Motor neuron (in vitro differentiated cells): ENCODE data around the gene SMTNL2. TPM values are rescaled to one million over a fixed set of nuclear protein-coding genes. Genes with fewer than 3 reads are reported as not detected.
"Not testable (repeated sequence)": the region's sequence is repeated elsewhere in the genome, so short reads cannot be mapped to it uniquely, and the experiment has no call there.

Experiments used
- ATAC-seq, 8 experiments: fragments of 200-7000 bp; cut with Tn5 transposase; replicated peaks in 6 of 8; 2 replicates each; pipeline ENCODE4 v1.8.0; 2021; ENCODE audit warnings: mild to moderate bottlenecking in 8 of 8, moderate library complexity in 8 of 8
- H3K27ac ChIP-seq, 2 donors: fragments of 250-450 bp; sonication (Bioruptor Pico); 2 replicates each; pipeline ENCODE4 v1.9.0; 2021; ENCODE audit warnings: antibody characterized with exemption in 2 of 2, mild to moderate bottlenecking in 2 of 2, moderate library complexity in 1 of 2
- H3K4me1 ChIP-seq, 2 donors: fragments of 250-450 bp; sonication (Bioruptor Pico); replicated peaks in 1 of 2; 2 replicates each; pipeline ENCODE4 v1.6.1; 2021; ENCODE audit warnings: antibody characterized with exemption in 2 of 2, mild to moderate bottlenecking in 2 of 2, moderate library complexity in 1 of 2
- H3K4me3 ChIP-seq, 5 donors: fragments of 250-450 bp; sonication (Bioruptor Pico); 2 replicates each; pipeline ENCODE4 v1.9.0; 2021; ENCODE audit warnings: antibody characterized with exemption in 5 of 5, mild to moderate bottlenecking in 5 of 5, moderate library complexity in 4 of 5
- WGBS, 10 experiments: fragments of 450-650 bp; shearing (Covaris generic); methylation state at CpG; one replicate each; pipeline ENCODE4 v1.0.0; 2022; 5-methylcytosine and 5-hydroxymethylcytosine counted together
- in situ Hi-C, 9 experiments: fragments of 400-800 bp; cut with MboI; loops; one replicate each; pipeline ENCODE4 v1.15.0; 2021; ENCODE audit warnings: low sequenced_read_pairs in 9 of 9, low pct_unique_long_range_greater_than_20kb in 2 of 9; ENCODE audit not compliant: unreplicated experiment in 9 of 9
- total RNA-seq, 8 experiments: library from RNA; unstranded; fragments of 300-600 nt; gene quantifications; 2 replicates each; pipeline versions ENCODE4 v1.2.3 to v1.2.4, GENCODE V29; 2022

SMTNL2 gene
- total RNA-seq, 8 experiments from 2014 or later = 0.20 to 13.5 (median 0.82) TPM

DNA sequence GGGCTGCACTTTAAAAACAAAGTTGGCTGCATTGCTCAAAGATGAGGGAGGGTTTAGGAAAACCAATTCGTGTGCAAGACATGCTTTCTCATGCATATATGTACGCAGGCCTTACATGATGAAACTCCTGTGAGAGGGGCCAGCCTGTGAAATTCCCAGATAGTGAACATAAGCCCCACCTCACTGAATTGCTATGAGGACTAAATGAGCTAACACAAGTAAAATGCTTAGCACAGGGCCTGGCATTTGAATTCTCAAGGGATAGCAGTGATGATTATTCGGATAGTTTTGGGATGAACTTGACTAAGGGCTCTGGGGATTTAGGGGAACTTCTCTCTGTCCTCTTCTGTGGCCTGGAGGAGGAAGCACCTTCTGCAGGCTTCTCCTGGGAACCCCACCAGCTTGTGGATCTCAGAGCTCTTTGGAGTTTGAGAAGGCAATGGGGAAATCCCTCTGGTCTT lies 40.2 kb downstream of the SMTNL2 start:
- in situ Hi-C loops = loop anchor here in 4 of 9 experiments (5.0 to 10.0 kb wide), 2 partner anchors 57 to 60 kb away; partner anchors contain the start of gene GGT6 (in 2 of the 4)
- H3K4me3 ChIP-seq, H3K27ac ChIP-seq, H3K4me1 ChIP-seq: not testable (repeated sequence)
- ATAC-seq = peak in 4 of 8 experiments; percentile 3 to 23 (median 6)
- 0 to 83% (median 41%) methylated on average over 1 to 3 of the region's 3 CpGs; no CpG with 5 or more reads in 2 of the 10 experiments for WGBS, 10 experiments

DNA sequence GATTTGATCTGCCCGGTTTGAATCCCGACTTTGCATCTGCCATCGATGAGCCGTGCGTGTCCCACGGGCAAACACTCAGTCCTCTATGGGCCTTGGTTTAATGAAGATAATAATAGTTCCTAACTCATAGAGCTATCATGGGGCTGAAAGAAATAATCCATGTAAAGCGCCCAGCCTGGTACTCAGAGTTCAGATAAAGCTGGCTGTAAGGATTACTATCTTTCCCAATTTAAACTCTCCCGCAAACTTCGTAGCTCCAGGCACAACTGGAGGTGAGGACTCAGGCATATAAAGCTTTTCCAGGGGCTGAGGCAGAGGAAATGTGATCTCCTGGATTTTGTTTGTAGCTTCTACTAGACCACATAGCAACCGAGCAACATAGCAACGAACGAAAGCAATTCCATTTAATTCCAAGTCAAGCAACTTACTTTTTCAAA lies 40.9 kb downstream of the SMTNL2 start:
- in situ Hi-C loops = loop anchor here in 2 of 9 experiments (10.0 kb wide), 1 partner anchor 60 kb away; the partner anchor contains the start of gene GGT6 (in 2 of the 2)

DNA sequence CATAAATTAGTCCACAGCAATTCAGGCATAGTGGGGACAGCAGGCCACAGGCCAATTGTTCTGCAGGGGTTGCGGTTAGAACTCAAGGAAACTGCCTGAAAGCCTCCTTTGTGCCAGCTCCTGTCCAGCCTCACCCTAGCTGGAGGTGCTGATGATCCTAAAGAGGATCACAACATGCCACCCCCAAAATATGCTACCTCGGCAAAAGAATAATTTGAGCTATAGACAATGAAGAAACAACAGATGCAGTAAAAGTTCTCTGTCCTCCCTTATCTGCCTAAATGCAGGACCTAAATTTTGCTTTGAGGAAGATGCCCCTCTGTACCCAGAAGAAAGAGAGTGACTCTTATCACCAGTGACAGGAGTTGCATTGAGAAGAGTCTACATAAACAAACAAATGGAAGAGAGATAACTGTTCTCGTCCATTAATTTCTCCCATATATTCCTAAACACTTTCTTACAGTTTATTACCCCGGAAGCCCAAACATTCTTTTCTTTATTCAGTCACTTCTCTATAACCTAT lies 42.5 kb downstream of the SMTNL2 start:
- H3K4me1 ChIP-seq = peaks cover 0 to 8% of the 10 kb centered on the region in 2 donors
- WGBS, 10 experiments = 56 to 86% (median 76%) methylated on average over 2 to 4 of the region's 4 CpGs; no CpG with 5 or more reads in 1 of the 10 experiments
- ATAC-seq = no peak
- in situ Hi-C loops = loop anchor here in 2 of 9 experiments (10.0 kb wide), 1 partner anchor 62 kb away; the partner anchor contains the start of gene GGT6 (in 2 of the 2)
- no peak overlapping the region for H3K4me3 ChIP-seq
- H3K27ac ChIP-seq = no peak overlapping the region

More for the DNA sequence above, 40.9 kb downstream of the SMTNL2 start:
- H3K4me3 ChIP-seq = no peak overlapping the region
- peaks cover 0 to 8% of the 10 kb centered on the region in 2 donors for H3K4me1 ChIP-seq
- WGBS, 10 experiments = 33 to 93% (median 85%) methylated on average over 1 to 12 of the region's 12 CpGs
- ATAC-seq = peak in 4 of 8 experiments; percentile 0 to 73 (median 11)
- H3K27ac ChIP-seq = no peak overlapping the region

DNA sequence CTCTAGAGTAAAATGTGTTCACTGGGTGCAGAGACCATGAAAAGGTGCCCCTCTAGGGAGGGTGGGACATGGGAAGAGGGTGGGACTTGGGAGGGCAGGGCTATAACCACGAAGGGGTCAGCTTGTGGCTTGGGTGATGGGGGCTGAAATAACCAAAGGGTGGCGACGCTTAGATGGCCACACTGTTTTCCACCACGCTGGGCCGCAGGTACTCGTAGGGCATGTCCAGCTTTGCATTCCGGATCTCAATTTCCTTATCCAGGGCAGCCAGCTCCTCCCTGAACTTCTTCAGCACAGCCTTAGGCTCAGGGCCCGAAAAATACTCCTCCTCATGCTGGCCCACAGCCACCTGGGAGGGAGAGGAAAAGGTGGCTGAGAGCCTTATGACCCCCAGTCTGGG lies 47.1 kb downstream of the SMTNL2 start:
- WGBS, 10 experiments = 93% methylated on average over 2 of the region's 8 CpGs; no CpG with 5 or more reads in 9 of the 10 experiments
- Histone ChIP-seq H3K4me1 (peaks cover 0 to 4% of the 10 kb centered on the region in 2 donors), H3K27ac (no peak overlapping the region), H3K4me3 (no peak overlapping the region)
- no peak for ATAC-seq
- in situ Hi-C loops = no loop called here

DNA sequence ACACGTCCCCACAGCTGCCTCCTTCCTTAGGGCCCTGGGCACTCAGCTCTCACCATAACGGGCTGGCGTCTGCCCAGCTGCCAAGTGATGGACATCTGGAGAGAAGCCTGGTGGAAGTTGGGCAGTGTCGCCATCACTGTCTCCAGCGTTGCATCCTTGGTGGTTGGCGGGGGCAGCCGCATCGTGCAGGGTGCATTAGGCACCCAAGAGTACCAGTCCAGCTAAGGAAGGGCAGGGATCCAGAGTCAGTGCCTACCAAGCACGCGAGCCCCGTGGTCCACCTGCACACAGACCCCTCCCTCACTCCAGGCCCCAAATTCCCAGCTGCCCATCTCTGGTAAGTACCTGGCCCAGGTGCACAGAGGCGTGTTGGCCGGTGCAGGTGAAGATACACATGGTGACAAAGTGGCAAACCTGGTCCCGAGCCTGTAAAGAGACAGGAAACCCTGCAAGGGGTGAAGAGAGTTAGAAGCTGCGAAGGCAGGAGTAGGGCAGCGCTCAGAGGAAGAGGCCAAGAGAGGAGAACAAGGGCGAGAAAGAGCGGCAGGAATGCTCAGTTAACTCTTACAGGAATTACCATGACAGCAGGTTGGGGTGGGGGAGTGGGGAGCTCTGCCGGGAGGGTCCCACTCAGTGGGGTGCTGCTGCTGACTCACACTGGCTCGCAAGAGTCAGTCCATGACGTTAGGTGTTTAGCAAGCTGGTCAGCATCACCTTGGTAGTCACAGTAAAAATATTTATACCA lies 47.7 kb downstream of the SMTNL2 start:
- H3K4me3 ChIP-seq = no peak overlapping the region
- in situ Hi-C loops = no loop called here
- peak in 4 of 8 experiments; percentile 1 to 77 (median 30) for ATAC-seq
- H3K27ac ChIP-seq = no peak overlapping the region
- WGBS, 10 experiments = 51 to 100% (median 76%) methylated on average over 1 to 8 of the region's 21 CpGs; no CpG with 5 or more reads in 6 of the 10 experiments
- H3K4me1 ChIP-seq = peaks cover 0 to 4% of the 10 kb centered on the region in 2 donors

DNA sequence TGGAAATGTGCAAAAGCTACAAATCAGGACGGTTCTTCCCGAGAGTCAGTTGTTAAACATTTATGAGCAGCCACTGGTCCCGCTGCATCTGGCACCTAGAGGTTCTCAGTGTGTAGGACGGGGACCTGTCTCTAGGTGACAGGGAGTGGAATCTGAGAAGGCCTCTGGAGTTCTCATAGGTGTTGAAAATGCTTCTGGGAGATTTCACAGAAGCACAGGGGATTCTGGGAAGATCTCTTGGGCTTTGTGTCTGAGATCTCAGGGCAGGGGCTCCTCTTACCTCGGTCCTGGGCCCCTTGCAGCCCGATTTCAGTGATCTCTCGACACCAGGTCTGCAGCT lies 48.2 kb downstream of the SMTNL2 start:
- H3K27ac ChIP-seq = no peak overlapping the region

DNA sequence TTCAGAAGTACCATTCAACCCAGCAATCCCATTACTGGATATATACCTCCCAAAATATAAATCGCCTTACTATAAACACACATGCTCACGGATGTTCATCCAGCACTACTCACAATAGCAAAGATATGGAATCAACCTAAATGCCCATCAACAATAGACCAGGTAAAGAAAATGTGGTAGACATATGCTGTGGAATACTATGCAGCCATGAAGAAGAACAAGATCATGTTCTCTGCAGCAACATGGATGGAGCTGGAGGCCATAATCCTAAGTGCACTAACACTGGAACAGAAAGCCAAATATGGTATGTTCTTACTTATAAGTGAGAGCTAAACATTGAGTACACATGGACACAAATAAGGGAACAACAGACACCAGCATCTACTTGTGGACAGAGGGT lies 49.3 kb downstream of the SMTNL2 start:
- 50 to 100% (median 74%) methylated on average over 1 to 2 of the region's 2 CpGs; no CpG with 5 or more reads in 3 of the 10 experiments for WGBS, 10 experiments
- peaks cover 0 to 4% of the 10 kb centered on the region in 2 donors for H3K4me1 ChIP-seq
- no peak overlapping the region for H3K27ac ChIP-seq
- ATAC-seq = no peak
- no peak overlapping the region for H3K4me3 ChIP-seq
- in situ Hi-C loops = no loop called here

More for the DNA sequence above, 48.2 kb downstream of the SMTNL2 start:
- in situ Hi-C loops = no loop called here
- ATAC-seq = peak in 3 of 8 experiments; percentile 32 to 86 (median 39)
- Histone ChIP-seq H3K4me3 (no peak overlapping the region), H3K4me1 (peaks cover 0 to 4% of the 10 kb centered on the region in 2 donors)
- 17 to 70% (median 64%) methylated on average over 1 to 3 of the region's 7 CpGs; no CpG with 5 or more reads in 5 of the 10 experiments for WGBS, 10 experiments

DNA sequence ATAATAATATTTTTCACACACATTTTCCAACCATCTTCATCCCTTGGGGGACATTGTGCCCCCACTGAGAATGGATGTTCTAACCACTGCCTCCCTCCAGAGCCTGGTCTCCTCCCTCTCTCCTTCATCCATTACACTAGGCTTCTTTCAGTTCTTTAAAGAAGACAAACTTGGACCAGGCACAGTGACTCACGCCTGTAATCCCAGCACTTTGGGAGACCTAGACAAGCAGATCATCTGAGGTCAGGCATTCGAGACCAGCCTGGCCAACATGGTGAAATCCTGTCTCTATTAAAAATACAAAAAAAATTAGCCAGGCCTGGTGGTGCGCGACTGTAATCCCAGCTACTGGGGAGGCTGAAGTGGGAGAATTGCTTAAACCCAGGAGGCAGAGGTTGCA lies 50.6 kb downstream of the SMTNL2 start:
- 6 to 68% (median 56%) methylated on average over 1 to 4 of the region's 4 CpGs; no CpG with 5 or more reads in 2 of the 10 experiments for WGBS, 10 experiments
- no peak for ATAC-seq
- H3K4me1 ChIP-seq = peaks cover 0 to 6% of the 10 kb centered on the region in 2 donors
- no peak overlapping the region for H3K27ac ChIP-seq
- in situ Hi-C loops = no loop called here
- no peak overlapping the region for H3K4me3 ChIP-seq

DNA sequence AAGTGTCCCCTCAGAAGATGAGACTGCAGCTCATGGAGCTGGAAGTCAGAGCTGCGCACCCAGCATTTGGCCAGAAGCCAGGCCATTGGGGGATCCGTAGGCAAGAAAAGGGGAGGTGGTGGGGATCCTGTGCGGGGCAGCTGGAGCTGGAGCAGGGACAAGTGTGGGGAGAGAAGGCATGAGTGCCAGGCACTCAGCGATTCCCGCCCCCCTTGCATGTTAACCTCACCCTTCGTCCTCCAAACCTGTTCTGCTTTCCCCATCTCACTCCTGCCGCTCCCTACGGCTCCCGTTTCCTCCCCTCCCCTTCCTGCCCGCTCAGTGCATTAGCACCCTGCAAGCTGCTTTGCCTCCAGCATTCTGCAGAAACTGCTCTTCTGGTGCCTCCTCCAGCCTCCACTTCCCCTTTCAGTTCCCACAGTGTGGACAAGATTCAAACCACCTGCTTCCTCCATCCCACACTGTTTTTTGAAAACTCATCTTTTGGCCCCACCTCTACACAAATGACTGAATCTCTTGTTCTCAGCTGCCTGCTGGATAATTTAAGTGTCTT lies 51.6 kb downstream of the SMTNL2 start:
- in situ Hi-C loops = no loop called here
- ATAC-seq = peak in 3 of 8 experiments; percentile 1 to 6 (median 2)
- Histone ChIP-seq H3K4me3 (no peak overlapping the region), H3K27ac (no peak overlapping the region), H3K4me1 (peaks cover 0 to 6% of the 10 kb centered on the region in 2 donors)
- 0 to 60% (median 26%) methylated on average over 1 to 3 of the region's 10 CpGs; no CpG with 5 or more reads in 7 of the 10 experiments for WGBS, 10 experiments

DNA sequence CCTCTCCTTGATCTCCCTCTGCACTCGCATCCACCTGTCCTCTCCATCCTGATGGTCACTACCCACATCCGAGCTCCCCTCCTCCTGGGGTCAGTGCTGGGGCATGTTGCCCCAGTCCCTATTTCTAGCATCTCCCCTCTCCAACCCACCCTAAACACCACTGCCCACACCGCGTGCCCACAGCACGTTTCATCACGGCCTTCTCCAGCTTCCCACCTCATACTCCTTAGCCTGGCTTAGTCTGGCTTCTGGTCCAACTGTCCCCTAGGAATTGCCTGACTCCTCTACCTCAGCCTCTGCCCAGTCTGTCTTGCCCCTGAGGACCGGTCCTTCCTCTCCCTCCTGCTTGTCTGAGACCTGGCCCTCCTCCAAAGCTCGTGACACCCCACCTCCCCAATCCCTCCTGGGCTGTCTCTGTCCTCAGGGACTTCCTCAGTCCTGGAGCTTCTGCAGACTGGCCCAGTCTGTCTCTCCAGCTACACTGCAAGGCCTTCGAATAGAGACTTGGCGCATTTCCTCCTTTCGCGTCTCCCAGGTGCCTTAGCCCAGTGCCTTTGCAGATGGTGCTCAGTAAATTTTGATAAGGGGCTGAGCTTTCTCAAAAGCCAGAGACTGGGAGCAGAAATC lies 52.3 kb downstream of the SMTNL2 start:
- H3K4me3 ChIP-seq = no peak overlapping the region
- peaks cover 4 to 11% of the 10 kb centered on the region in 2 donors for H3K4me1 ChIP-seq
- peak in 1 of 8 experiments; percentile 0 for ATAC-seq
- 40 to 92% (median 77%) methylated on average over 1 to 7 of the region's 12 CpGs; no CpG with 5 or more reads in 3 of the 10 experiments for WGBS, 10 experiments
- in situ Hi-C loops = no loop called here
- H3K27ac ChIP-seq = no peak overlapping the region

DNA sequence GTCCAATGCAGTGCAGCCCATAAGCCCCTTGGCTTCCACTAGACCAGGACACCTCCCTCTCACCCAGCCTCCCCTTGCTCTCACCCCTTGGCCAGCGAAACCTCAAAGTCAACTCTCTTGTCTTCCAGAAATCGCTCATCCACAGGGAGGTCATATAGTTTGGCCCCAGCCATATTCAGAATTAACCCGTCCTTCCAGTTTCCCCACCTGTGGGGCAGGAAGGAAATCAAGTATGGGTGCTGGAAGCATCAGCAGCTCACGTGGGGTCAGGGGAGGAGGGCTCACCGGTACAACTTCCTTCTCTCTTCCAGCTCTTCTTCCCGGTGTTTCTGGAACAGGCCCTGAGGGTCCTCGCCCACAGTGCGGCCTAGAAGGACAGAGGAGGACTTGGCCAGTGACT lies 54.4 kb downstream of the SMTNL2 start:
- H3K4me3 ChIP-seq, in situ Hi-C loops, H3K27ac ChIP-seq, ATAC-seq: not testable (repeated sequence)
- WGBS, 10 experiments = 60 to 93% (median 90%) methylated on average over 1 to 2 of the region's 8 CpGs; no CpG with 5 or more reads in 7 of the 10 experiments
- peaks cover 5 to 17% of the 10 kb centered on the region in 2 donors for H3K4me1 ChIP-seq

DNA sequence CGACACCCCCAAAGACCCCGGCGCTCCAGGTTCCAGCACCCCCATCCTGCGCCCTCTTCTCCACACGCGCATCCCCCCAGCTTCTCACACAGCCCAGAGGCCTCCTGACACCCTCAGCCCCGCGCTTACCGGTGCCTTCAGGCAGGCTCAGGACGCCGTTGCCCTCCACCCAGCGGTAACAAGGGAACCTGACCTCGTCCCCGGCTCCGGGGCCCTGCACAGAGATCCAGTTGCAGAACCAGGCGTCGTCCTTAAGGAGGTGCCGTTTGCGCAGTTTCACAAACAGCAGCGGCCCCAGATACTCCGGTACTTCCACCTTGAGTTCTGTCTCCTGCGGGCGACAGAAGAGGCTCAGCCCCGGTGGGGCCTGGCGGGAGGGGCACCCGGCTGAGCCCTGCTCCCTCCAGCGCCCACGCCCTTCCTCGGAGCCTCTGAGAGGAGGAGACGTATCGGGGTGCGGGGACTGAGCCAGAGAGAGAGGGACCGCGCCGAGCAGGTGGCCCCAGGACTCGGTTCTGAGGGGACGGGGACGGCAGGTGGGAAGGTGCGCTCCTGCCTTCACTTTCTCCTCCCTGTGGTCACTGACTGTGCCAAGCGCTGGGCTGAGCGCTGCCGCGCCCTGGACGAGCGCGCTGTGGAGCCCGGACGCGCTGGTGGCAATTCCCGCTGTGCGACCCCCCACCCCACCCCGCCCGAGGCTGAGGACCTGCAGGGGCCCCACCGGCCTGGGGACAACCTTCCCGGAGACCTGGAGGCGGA lies 55.2 kb downstream of the SMTNL2 start:
- in situ Hi-C loops, H3K4me3 ChIP-seq, H3K27ac ChIP-seq: not testable (repeated sequence)
- ATAC-seq = peak in 6 of 8 experiments; percentile 0 to 56 (median 36)
- WGBS, 10 experiments = 10% methylated on average over 2 of the region's 56 CpGs; no CpG with 5 or more reads in 9 of the 10 experiments
- H3K4me1 ChIP-seq = peaks cover 5 to 17% of the 10 kb centered on the region in 2 donors
